CD4-positive, alpha-beta memory T cell (primary cell): Measurements from ENCODE around the gene LRRC1. TPM values are rescaled to one million over a fixed set of nuclear protein-coding genes. Genes with fewer than 3 reads are reported as not detected.

ENCODE experiments used
- CTCF ChIA-PET: fragments of 350-600 bp; sonication (Branson Sonifier 250); formaldehyde crosslinking; loops from one replicate; lab custom pipeline; 2021; ENCODE audit warnings: inconsistent platforms; ENCODE audit not compliant: partially characterized antibody; lab: Charles Lee
- POLR2A ChIA-PET: fragments of 350-600 bp; sonication (Branson Sonifier 250); formaldehyde crosslinking; loops from one replicate; lab custom pipeline; 2021; ENCODE audit not compliant: partially characterized antibody; lab: Charles Lee
- DNase-seq, 5 donors: peaks; one replicate each; pipeline versions ENCODE4 v3.0.0 to v3.0.0-alpha.2; 2020 to 2022; ENCODE audit warnings: mixed read lengths in 1 of 5
- H3K27ac ChIP-seq: one replicate; pipeline ENCODE4 v1.7.0; 2013; ENCODE audit warnings: low read depth, low read length
- H3K27me3 ChIP-seq: 2 replicates; pipeline ENCODE4 v1.7.0; 2013; ENCODE audit warnings: mild to moderate bottlenecking, low read length, moderate library complexity; ENCODE audit not compliant: insufficient read depth
- H3K36me3 ChIP-seq: 2 replicates; pipeline ENCODE4 v1.7.0; 2013; ENCODE audit warnings: mild to moderate bottlenecking, low read length, moderate library complexity; ENCODE audit not compliant: insufficient read depth
- H3K4me1 ChIP-seq: 2 replicates; pipeline ENCODE4 v1.7.0; 2013; ENCODE audit warnings: mild to moderate bottlenecking, low read length, moderate library complexity; ENCODE audit not compliant: insufficient read depth
- H3K4me3 ChIP-seq, 2 donors: one replicate each; pipeline ENCODE4 v1.7.0; 2013; ENCODE audit warnings: low read length in 2 of 2, mild to moderate bottlenecking in 1 of 2
- H3K9me3 ChIP-seq, 2 donors: one replicate each; pipeline ENCODE4 v1.7.0; 2013; ENCODE audit warnings: low read length in 2 of 2, control low read depth in 1 of 2; ENCODE audit not compliant: control insufficient read depth in 1 of 2
- H3K27ac Mint-ChIP-seq, 7 donors: one replicate each; pipeline ENCODE4 v1.8.0; 2020 to 2021; ENCODE audit warnings: mixed read lengths in 7 of 7, mild to moderate bottlenecking in 6 of 7, inconsistent platforms in 3 of 7, moderate library complexity in 3 of 7
- H3K27me3 Mint-ChIP-seq, 2 donors: one replicate each; pipeline ENCODE4 v1.8.0; 2020 to 2021; ENCODE audit warnings: mixed read lengths in 2 of 2
- H3K36me3 Mint-ChIP-seq, 2 donors: one replicate each; pipeline ENCODE4 v1.8.0; 2020 to 2021; ENCODE audit warnings: mixed read lengths in 2 of 2, inconsistent platforms in 1 of 2, mild to moderate bottlenecking in 1 of 2
- H3K4me1 Mint-ChIP-seq, 4 donors: one replicate each; pipeline ENCODE4 v1.8.0; 2020 to 2021; ENCODE audit warnings: mixed read lengths in 4 of 4, mild to moderate bottlenecking in 1 of 4
- H3K4me3 Mint-ChIP-seq, 8 donors: one replicate each; pipeline ENCODE4 v1.8.0; 2020 to 2021; ENCODE audit warnings: mixed read lengths in 8 of 8, mild to moderate bottlenecking in 7 of 8, moderate library complexity in 6 of 8, inconsistent platforms in 3 of 8
- H3K9me3 Mint-ChIP-seq, 8 donors: one replicate each; pipeline ENCODE4 v1.8.0; 2020 to 2021; ENCODE audit warnings: mixed read lengths in 8 of 8, mild to moderate bottlenecking in 5 of 8, inconsistent platforms in 3 of 8, moderate library complexity in 1 of 8
- intact Hi-C: fragments of 100-400 bp; cut with micrococcal nuclease; formaldehyde crosslinking; loops from one replicate; pipeline ENCODE4 v1.15.1; 2023
- polyA plus RNA-seq, 2 donors: library from polyadenylated mRNA; unstranded; fragments of 300-500 nt; fragmentation: Illumina TruSeq; gene quantifications; one replicate each; pipeline ENCODE4 v1.2.3, GENCODE V29; 2021
- total RNA-seq, 2 experiments: library from RNA; stranded (reverse); gene quantifications; one replicate each; pipeline ENCODE4 v1.2.3, GENCODE V29; 2021

Gene LRRC1
- total RNA-seq (1 to 10 TPM; 4.6 to 5.2 TPM), polyA plus RNA-seq (1 to 10 TPM; 2.2 to 2.8 TPM)

DNA sequence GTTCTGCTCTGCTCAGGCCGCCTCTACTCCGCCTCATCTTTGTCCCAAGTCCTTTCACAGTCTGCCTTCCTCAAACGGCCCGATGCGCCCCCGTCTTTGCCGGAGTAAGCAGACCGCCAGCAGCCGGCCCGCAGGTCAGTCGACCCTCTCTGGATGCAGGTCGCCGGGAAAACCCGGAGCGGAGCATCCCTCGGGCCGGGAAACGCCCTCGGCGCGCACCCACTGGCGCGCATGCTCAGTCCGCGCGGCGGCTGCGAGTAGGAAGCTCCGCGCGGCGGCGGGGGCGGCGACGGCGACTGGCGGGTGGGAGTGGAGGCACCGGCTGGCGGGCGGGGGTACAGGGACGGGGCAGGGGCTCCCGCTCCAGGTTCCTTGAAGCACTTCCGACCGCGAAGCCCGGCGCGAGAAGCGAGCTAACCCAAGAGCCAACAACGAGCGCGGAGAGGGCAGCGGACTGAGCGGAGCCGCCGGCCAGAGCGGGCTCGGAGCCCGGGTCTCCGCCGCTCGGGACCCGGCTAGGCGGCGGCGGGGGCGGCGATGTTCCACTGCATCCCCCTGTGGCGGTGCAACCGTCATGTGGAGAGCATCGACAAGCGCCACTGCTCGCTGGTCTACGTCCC, at the start of gene LRRC1:
Gene LRRC1 (plus strand): TSS at position 286 of the 620 bp plus-strand sequence. CDS start 252 bp downstream, at position 538.
- Histone ChIP-seq H3K4me1 (peaks cover 21% of the 10 kb centered on the region), H3K27me3 (no peaks in the 10 kb centered on the region), H3K36me3 (no peaks in the 10 kb centered on the region), H3K9me3 (no peaks in the 10 kb centered on the region), H3K4me3 (peak within 1 kb of the TSS; percentile 74 to 77), H3K27ac (peak within 1 kb of the TSS; percentile 41)
- Mint-ChIP-seq H3K27me3 (peaks cover 2 to 6% of the 10 kb centered on the region in 2 donors), H3K4me3 (peak within 1 kb of the TSS; percentile 94 to 98 (median 97)), H3K27ac (peak within 1 kb of the TSS; percentile 81 to 97 (median 91)), H3K9me3 (peaks cover 0 to 3% (median under 1%) of the 10 kb centered on the region in 8 donors), H3K4me1 (peaks cover 14 to 36% (median 28%) of the 10 kb centered on the region in 4 donors), H3K36me3 (peaks cover 0 to 10% of the 10 kb centered on the region in 2 donors)
- peak; percentile 79 to 84 (median 84) for DNase-seq
- intact Hi-C loops: loop anchor here (1.0 to 10.0 kb wide), 4 partner anchors 143 to 798 kb away; partner anchors contain the start of gene GSTA4
- ChIA-PET POLR2A (interaction anchor here (0.6 to 2.7 kb wide), 9 partner anchors 12 to 799 kb away, joined by 3 to 15 read pairs (median 4); partner anchors contain the start of genes GCLC and GSTA4), CTCF (interaction anchor here (1.0 to 3.0 kb wide), 4 partner anchors 60 to 111 kb away, joined by 3 to 14 read pairs (median 4); no protein-coding TSS in a partner anchor)

DNA sequence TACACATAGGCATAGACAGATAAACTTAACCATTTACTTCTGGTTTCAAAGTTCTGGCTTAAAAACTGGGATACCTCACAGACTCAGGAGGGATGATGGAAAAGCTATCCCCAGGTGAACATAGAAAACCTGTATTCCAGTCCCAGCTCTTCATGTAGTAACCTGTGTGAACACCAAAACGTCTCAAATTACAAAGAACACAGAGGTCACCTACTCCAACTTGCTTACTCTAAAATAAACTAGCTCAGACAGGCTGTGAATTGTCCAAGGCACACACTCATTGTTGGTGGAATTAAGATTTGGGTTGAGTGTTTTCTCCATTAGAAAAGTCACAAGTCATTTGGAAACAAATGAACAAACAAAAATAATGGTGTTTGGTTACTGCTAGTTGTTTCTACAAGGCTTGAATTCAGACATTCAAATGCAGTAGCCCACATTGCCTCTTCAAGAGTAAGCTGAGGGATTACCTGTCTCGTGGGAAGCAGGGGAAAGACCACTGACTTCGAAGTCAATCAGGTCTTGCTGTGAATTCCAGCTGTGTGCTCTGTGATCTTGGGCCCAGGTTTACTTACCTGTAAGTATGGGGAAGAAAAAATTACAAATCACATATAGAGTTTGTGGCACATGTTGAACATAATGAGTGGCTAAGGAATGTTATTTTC, 48.2 kb upstream of the LRRC1 start:
- Mint-ChIP-seq H3K9me3 (no peaks in the 10 kb centered on the region), H3K27me3 (peaks cover 0 to 3% of the 10 kb centered on the region in 2 donors), H3K36me3 (no peaks in the 10 kb centered on the region), H3K27ac (no peak overlapping the region), H3K4me3 (no peak overlapping the region), H3K4me1 (peaks cover under 1 to 2% (median 2%) of the 10 kb centered on the region in 4 donors)
- ChIA-PET POLR2A (no interaction called here), CTCF (interaction anchor here (0.8 to 0.9 kb wide), 2 partner anchors 11 to 28 kb away, joined by 3 to 4 read pairs; no protein-coding TSS in a partner anchor)
- Histone ChIP-seq H3K36me3 (no peaks in the 10 kb centered on the region), H3K4me3 (no peak overlapping the region), H3K4me1 (no peaks in the 10 kb centered on the region), H3K9me3 (no peaks in the 10 kb centered on the region), H3K27me3 (no peaks in the 10 kb centered on the region), H3K27ac (no peak overlapping the region)
- intact Hi-C loops: no loop called here
- no peak for DNase-seq

DNA sequence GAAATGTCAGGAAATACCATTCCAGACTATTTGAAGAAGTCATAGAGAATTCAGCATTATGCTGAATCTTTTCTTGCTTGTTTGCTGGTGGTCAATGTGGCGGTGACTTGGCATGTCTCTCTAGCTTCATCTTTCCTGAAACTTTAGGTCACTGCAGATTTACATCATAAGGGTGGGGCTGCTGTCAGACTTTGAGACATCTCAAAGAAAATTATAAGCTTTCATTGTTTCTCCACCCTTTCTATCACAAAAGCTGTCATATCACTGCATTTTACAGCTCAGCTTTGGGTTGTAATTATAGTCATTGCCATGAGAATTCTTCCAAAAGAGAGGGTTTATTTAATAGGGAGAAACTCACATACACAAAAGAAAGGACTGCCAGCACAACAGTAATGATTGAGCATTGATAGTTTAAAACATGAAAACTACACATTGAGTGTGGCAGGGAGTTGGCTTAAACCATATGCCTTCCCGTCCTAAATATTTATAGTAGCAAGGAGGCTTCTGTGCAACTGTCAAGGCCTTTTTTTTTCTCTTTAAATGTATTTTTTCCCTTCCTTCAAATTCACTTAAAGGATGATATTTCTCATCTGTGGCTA, 44.7 kb upstream of the LRRC1 start:
- POLR2A ChIA-PET: no interaction called here
- Mint-ChIP-seq H3K27ac (no peak overlapping the region), H3K4me1 (no peaks in the 10 kb centered on the region), H3K36me3 (no peaks in the 10 kb centered on the region), H3K4me3 (no peak overlapping the region), H3K9me3 (no peaks in the 10 kb centered on the region), H3K27me3 (peaks cover 4% of the 10 kb centered on the region in 2 donors)
- H3K27me3 ChIP-seq: no peaks in the 10 kb centered on the region
- no peaks in the 10 kb centered on the region for H3K9me3 ChIP-seq
- no peak overlapping the region for H3K4me3 ChIP-seq
- no peaks in the 10 kb centered on the region for H3K36me3 ChIP-seq
- CTCF ChIA-PET: interaction anchor here (1.1 kb wide), 1 partner anchor 15 kb away, joined by 3 read pairs; no protein-coding TSS in a partner anchor
- no peak overlapping the region for H3K27ac ChIP-seq
- no peak for DNase-seq
- intact Hi-C loops: no loop called here
- no peaks in the 10 kb centered on the region for H3K4me1 ChIP-seq

DNA sequence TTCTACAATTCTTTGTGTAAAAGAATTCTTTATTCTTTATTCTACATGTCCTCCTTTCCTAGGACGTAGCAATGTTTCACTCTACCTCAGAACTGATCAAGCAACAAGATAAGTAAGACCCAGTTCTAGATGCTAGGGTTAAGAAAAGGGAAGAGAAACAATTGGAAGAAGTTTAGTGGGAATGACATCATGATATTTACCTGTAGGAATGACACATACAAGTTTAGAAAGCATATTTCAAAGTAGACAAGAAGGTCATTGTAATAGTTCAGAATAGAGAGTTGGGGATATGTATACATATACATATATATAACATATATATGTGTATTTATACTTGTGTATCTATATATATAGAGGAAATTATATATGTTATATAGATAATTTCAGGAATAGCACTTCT, 43.4 kb upstream of the LRRC1 start:
- POLR2A ChIA-PET: no interaction called here
- no peak for DNase-seq
- Mint-ChIP-seq H3K36me3 (no peaks in the 10 kb centered on the region), H3K27me3 (peaks cover 4 to 5% of the 10 kb centered on the region in 2 donors), H3K4me3 (no peak overlapping the region), H3K9me3 (no peaks in the 10 kb centered on the region), H3K27ac (no peak overlapping the region), H3K4me1 (no peaks in the 10 kb centered on the region)
- H3K9me3 ChIP-seq: no peaks in the 10 kb centered on the region
- H3K4me1 ChIP-seq: no peaks in the 10 kb centered on the region
- intact Hi-C loops: no loop called here
- CTCF ChIA-PET: interaction anchor here (1.8 kb wide), 1 partner anchor 22 kb away, joined by 6 read pairs; no protein-coding TSS in a partner anchor
- no peak overlapping the region for H3K4me3 ChIP-seq
- no peak overlapping the region for H3K27ac ChIP-seq
- no peaks in the 10 kb centered on the region for H3K27me3 ChIP-seq
- H3K36me3 ChIP-seq: no peaks in the 10 kb centered on the region

DNA sequence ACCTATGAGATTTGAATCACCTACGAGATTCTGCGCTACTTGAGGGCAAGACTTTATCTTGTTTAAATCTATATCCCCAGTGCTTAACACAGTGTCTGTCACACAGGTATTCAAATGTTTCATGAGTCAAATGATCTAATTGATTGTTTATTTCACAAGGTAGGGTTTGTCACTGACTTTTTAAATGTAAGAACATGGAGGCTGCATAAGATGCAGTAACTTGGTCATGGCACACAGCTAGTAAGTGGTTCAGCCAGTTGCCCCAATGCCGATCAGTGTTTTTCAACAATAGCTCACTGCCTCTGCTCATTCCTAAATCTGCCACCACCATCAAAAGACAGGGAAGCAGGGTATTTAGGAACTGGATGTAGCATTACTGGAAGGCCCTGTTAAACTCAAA, 42.4 kb upstream of the LRRC1 start:
- Mint-ChIP-seq H3K27ac (no peak overlapping the region), H3K27me3 (peaks cover 4 to 5% of the 10 kb centered on the region in 2 donors), H3K36me3 (no peaks in the 10 kb centered on the region), H3K4me1 (no peaks in the 10 kb centered on the region), H3K4me3 (no peak overlapping the region), H3K9me3 (no peaks in the 10 kb centered on the region)
- intact Hi-C loops: no loop called here
- DNase-seq: no peak
- POLR2A ChIA-PET: no interaction called here
- no peaks in the 10 kb centered on the region for H3K36me3 ChIP-seq
- no peaks in the 10 kb centered on the region for H3K27me3 ChIP-seq
- H3K27ac ChIP-seq: no peak overlapping the region
- no peaks in the 10 kb centered on the region for H3K4me1 ChIP-seq
- CTCF ChIA-PET: interaction anchor here (0.8 to 1.8 kb wide), 2 partner anchors 23 to 31 kb away, joined by 3 to 6 read pairs; no protein-coding TSS in a partner anchor
- H3K9me3 ChIP-seq: no peaks in the 10 kb centered on the region
- H3K4me3 ChIP-seq: no peak overlapping the region

DNA sequence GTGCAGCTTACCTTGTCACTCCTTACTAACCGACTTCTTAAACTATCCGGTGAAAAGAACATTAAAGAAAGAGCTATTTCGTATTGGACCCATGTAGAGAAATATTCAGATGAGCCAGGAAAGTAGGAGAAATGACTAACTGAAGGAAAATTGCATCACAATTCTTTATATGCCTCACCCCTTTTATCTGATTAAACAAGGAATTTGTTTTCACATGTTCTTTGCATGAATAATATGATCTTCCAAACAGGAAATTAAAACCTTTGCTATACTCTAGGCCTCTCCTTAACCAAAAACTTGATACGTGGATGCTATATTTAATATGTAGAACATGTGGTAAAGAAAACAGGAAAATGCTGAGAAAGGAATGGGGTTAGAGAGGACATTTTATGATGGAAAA, 41.9 kb upstream of the LRRC1 start:
- ChIA-PET POLR2A (no interaction called here), CTCF (interaction anchor here (0.8 to 1.8 kb wide), 2 partner anchors 23 to 31 kb away, joined by 3 to 6 read pairs; no protein-coding TSS in a partner anchor)
- no peaks in the 10 kb centered on the region for H3K27me3 ChIP-seq
- Mint-ChIP-seq H3K9me3 (no peaks in the 10 kb centered on the region), H3K27ac (no peak overlapping the region), H3K27me3 (peaks cover 4 to 5% of the 10 kb centered on the region in 2 donors), H3K4me1 (no peaks in the 10 kb centered on the region), H3K36me3 (no peaks in the 10 kb centered on the region), H3K4me3 (no peak overlapping the region)
- H3K9me3 ChIP-seq: no peaks in the 10 kb centered on the region
- no peak for DNase-seq
- H3K4me1 ChIP-seq: no peaks in the 10 kb centered on the region
- H3K4me3 ChIP-seq: no peak overlapping the region
- H3K36me3 ChIP-seq: no peaks in the 10 kb centered on the region
- no peak overlapping the region for H3K27ac ChIP-seq
- intact Hi-C loops: no loop called here

DNA sequence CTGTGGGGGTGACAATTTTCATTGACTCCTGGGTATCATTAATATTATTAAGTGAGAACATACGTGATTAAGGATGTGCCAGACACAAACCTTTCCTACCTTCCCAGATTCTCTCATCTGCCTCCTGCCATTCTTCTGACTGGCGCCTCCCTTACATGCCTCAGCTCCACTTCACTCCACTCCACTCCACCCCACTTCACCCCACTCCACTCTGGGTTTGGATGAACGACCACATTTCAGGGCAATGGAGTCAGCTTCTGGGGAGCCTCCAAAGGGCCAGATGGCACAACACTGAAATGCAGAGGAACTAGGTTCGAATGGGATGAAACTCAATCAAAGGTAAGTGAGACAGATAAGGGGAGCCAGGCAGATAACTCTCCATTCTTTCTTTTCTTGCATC, 40.5 kb upstream of the LRRC1 start:
- no peak overlapping the region for H3K27ac Mint-ChIP-seq
- ChIA-PET POLR2A (no interaction called here), CTCF (no interaction called here)
- H3K4me1 Mint-ChIP-seq: no peaks in the 10 kb centered on the region
- Histone ChIP-seq H3K27me3 (no peaks in the 10 kb centered on the region), H3K4me1 (no peaks in the 10 kb centered on the region), H3K4me3 (no peak overlapping the region), H3K27ac (no peak overlapping the region), H3K9me3 (no peaks in the 10 kb centered on the region), H3K36me3 (no peaks in the 10 kb centered on the region)
- H3K36me3 Mint-ChIP-seq: no peaks in the 10 kb centered on the region
- intact Hi-C loops: no loop called here
- no peak for DNase-seq
- no peaks in the 10 kb centered on the region for H3K9me3 Mint-ChIP-seq
- peaks cover 4 to 5% of the 10 kb centered on the region in 2 donors for H3K27me3 Mint-ChIP-seq
- H3K4me3 Mint-ChIP-seq: no peak overlapping the region
